Prostate gland (tissue), 2 donors: Measurements from ENCODE around the gene CNTLN.
"Not testable (repeated sequence)": the region's sequence is repeated elsewhere in the genome, so short reads cannot be mapped to it uniquely, and the experiment has no call there.

Experiments
- CTCF ChIP-seq, 4 experiments: fragments of 200-600 bp in 2 of 4; fragments of 450-650 bp in 2 of 4; sonication (generic) in 2 of 4; IDR thresholded peaks; 1 replicate in 3 of 4; 2 replicates in 1 of 4; pipeline ENCODE4 v1.5.1; 2016 to 2019; ENCODE audit warnings: antibody characterized with exemption in 4 of 4, mild to moderate bottlenecking in 2 of 4, moderate library complexity in 2 of 4
- POLR2A ChIP-seq: fragments of 450-650 bp; IDR thresholded peaks from one replicate; pipeline ENCODE4 v1.6.1; 2016; ENCODE audit warnings: antibody characterized with exemption, mild to moderate bottlenecking
- POLR2AphosphoS5 ChIP-seq: sonication (generic); formaldehyde crosslinking; IDR thresholded peaks from one replicate; pipeline ENCODE4 v1.6.1; 2017; ENCODE audit warnings: antibody characterized with exemption

- not testable (repeated sequence) for TF ChIP-seq POLR2A; POLR2AphosphoS5; CTCF (IDR thresholded peaks at IDR 0.05)
Measured at GRCh38 chr9:17290673-17291072, 155.8 kb downstream of the CNTLN start.
